Measurements from ENCODE around the gene UGT1A9.

GRCh38 chr2:233705911-233706506, 34.3 kb downstream of the UGT1A9 start:
- TF ChIP-seq CTCF (IDR thresholded peaks at IDR 0.05) (no peak), POLR2AphosphoS5 (IDR thresholded peaks at IDR 0.05) (no peak), EP300 (IDR thresholded peaks at IDR 0.05; ENCODE audit: low read depth) (no peak), POLR2A (IDR thresholded peaks at IDR 0.05) (no peak)

Measured in transverse colon (tissue), 4 donors.